Skin of body (tissue), 2 donors: ENCODE data around the gene GALNTL6. TPM values are rescaled to one million over a fixed set of nuclear protein-coding genes. Genes with fewer than 3 reads are reported as not detected.

ENCODE experiments used
- DNase-seq: peaks from one replicate; lab custom pipeline; 2025; lab: John Stamatoyannopoulos, UW
- total RNA-seq: library from RNA; depleted of rRNA; stranded (reverse); fragments of >200 nt; gene quantifications from one replicate; pipeline ENCODE4 v1.2.3, GENCODE V29; 2014

The GALNTL6 gene
- total RNA-seq = 0.99 TPM

DNA sequence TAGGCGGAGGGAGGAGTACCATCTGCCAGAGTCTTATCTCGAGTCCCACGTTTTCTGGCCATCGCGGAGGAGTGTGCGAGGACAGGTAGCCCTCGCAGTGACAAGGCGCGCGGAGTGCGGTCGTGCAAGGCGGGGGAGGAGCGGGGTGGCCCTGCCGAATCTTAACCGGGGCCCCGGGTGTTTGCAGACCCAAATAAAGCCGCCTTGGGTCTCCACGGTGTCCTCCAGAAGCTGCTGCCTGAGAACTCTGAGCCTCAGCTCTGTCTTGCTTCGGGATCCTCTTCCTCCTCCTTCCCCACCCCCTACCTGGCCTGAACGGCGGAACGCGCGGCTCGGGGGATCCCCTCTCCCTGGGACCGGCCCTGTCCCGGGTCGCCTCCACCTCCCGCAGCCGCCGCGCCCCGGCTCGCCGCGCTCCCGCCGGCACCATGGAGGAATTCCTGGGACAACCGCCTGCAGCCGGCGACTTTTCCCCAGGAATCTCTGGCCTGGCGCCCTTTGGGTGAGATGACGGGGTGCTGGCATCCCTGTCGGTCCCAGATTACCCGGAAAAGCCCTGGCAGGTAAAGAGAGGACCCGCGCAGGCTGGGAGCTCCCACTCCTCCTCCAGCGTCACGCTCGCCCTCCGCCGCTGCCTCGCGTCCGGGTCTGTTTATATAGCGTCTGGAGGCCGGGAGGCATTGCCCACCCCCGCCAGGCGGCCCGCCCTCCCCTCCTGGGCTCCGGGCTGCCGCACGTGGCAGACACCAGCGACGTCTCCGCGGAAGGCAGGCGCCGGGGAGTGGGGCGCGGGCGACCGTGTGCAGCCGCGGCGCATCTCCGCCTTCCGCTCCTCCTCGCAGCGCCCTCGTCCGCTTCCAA lies at the start of gene GALNTL6:
Gene GALNTL6 (plus strand): TSS at position 740 of the 861 bp plus-strand sequence.
- DNase-seq = no peak

GRCh38 chr4:171765514-171765913 lies 47.7 kb upstream of the GALNTL6 start:
- DNase-seq = no peak

- DNase-seq = no peak
These were observed 38.5 kb upstream of the GALNTL6 start for GRCh38 chr4:171774642-171775190.

- DNase-seq = no peak
These were observed 33.9 kb upstream of the GALNTL6 start for GRCh38 chr4:171779301-171779700.

DNA sequence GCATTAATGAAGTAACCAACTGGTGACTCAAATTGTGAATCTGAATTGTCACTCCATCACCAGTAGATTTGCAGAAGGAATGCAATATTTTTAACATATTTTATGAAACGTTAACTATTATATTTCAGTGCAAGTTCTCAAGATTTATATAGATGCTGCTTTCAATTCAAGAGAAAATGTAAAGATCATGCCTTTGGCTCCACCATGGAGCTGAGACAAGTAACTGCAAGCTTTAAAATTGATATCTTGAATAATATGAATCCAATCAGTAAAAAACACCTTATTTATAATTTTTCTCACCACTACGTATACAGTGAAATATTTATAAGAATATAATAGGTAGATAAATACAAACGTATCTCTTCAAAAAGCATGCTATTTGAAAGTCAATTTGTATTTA lies 27.8 kb upstream of the GALNTL6 start:
- no peak for DNase-seq

- no peak for DNase-seq
These were observed 19.5 kb upstream of the GALNTL6 start for GRCh38 chr4:171793723-171794122.

DNA sequence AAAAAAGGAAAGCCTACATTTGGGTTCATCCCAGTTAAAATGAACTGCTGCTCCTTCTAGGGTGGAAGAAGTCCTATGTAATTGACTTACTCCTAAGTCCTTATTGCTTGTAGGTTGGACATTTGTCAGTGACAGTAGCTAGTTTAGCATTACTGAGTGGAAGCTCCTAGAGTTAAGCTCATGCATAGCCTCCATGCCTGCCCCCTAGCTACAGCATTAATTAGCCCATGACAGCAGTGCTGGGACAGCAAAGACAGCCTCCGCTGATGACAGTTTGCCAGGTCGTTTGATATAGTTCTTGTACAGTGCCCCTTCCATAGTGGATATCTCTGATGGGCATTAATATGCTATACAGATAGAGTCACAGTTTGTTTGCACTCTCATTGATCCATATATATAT lies 18.7 kb upstream of the GALNTL6 start:
- no peak for DNase-seq

- no peak for DNase-seq
These were observed 3.4 kb upstream of the GALNTL6 start for GRCh38 chr4:171809854-171810253.

DNA sequence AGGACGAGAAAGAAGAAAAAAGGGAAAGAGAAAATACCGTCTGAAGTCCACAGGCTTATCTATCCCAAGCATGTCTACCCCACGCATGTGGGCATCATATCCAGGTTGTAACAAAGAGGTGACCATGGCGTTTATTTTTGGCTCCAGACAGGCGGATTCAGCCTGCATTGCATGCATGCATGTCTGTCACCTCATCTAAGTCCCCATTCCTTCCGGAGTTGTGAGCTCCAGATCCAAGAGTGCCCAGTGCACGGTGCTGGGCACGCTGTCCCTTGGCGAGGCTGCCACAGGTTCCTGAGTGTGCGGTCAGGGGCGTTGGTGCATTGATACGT lies 905 bp upstream of the GALNTL6 start:
- no peak for DNase-seq

DNA sequence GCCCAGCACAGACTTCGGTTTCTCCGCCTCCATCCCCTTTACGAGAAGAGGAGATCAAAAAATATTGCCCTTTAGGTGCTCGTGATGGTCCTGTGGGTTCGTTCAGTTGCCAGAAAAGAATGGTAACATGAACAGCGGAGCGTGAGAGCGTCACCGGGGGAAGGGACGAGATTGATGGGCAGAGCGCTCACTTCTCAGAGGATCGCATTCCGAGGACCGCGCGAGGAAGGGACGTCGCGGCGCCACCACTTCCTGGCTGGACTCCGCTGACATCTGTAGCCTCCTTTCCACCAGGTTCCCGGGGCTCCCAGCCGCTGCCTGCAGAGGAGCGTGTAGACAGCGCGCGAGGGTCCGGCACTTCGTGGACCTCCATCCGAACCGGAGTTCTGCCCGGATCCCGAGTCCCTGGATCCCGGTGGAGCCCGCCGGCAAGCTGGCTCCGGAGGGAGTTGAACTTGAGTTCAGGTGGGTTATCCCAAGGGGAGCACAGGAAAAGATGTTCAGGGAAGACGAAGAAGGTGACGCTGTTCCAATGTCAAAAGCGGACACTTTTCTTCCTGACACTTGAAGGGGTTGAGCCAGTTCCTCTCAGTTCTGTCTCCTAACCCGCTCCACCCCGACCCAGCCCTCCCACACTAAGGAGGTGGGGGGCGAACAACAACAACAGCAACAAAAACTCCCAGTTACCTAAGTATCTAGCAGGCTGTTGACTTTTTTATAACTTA lies 484 bp downstream of the GALNTL6 start:
- DNase-seq = no peak

- no peak for DNase-seq
These were observed 1.3 kb downstream of the GALNTL6 start for GRCh38 chr4:171814545-171814944.

GRCh38 chr4:171817026-171817425 lies 3.8 kb downstream of the GALNTL6 start:
- no peak for DNase-seq

DNA sequence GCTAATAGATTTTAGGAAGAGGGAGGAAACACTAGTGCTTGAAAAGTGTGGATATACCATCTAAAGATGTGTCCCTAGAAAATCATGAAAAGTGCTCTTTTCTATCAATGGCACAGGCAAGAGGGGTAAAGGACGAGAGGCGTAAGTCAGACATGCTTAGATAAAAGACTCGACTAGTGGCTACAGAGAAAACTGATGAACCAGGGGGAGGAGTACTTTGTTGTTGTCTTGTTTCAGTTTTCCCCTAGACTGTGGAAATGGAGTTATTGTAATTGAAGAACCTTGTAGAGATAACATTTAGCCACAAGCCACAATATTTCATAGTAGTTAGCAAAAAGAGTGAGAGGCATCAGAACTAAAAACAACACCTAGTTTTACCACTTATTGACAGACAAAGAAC lies 21.4 kb downstream of the GALNTL6 start:
- DNase-seq = no peak

DNA sequence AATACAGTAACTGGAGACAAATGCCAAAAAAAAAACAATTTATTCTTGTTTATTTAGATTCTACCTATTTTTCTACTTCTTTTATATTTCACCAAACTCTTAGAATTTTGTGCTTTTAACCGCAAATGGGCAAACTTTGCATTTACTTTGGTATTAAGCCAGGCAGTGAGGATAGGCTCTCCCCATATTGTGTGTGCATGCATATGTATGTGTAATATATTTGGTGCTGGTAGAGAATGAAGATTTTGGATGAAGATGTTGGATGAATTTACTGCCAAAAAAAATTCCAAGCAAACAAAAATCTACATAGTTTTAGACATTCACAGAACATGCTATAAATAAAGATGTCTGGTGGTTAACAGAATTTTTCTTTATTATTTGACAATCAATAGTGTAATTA lies 30.3 kb downstream of the GALNTL6 start:
- no peak for DNase-seq

DNA sequence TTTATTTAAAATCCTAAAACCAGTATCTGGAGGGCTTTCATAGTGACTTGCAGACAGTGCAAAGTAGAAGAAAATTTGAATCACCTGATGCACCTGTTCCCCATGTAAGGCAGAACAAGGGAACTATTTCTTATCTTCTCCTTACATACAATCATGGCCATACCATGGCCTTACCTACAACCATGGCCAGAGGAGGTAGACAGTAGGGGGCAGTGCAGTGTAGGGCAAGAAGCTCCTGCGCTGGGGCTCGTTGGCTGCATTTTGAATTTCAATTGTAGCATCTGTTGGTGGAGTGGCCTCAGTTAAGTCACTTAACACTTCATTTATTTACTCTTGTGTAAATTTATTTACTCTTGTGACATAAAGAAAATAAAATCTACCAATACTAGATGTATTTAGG lies 33.0 kb downstream of the GALNTL6 start:
- no peak for DNase-seq

- DNase-seq = no peak
These were observed 33.7 kb downstream of the GALNTL6 start for GRCh38 chr4:171846893-171847292.

DNA sequence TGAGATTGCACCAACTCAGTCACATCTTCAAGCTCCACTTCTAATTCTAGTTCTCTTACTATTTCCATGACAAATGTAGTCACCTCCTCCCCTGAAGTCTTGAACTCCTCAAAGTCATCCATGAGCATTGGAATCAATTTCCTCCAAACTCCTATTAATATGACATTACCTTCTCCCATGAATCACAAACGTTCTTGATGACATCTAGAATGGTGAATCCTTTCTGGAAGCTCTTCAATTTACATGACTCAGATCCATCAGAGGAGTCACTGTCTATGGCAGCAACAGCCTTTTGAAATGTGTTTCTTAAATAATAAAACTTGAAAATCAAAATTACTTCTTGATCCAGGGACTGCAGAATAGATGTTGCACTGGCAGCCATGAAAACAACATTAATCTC lies 34.5 kb downstream of the GALNTL6 start:
- DNase-seq = no peak

DNA sequence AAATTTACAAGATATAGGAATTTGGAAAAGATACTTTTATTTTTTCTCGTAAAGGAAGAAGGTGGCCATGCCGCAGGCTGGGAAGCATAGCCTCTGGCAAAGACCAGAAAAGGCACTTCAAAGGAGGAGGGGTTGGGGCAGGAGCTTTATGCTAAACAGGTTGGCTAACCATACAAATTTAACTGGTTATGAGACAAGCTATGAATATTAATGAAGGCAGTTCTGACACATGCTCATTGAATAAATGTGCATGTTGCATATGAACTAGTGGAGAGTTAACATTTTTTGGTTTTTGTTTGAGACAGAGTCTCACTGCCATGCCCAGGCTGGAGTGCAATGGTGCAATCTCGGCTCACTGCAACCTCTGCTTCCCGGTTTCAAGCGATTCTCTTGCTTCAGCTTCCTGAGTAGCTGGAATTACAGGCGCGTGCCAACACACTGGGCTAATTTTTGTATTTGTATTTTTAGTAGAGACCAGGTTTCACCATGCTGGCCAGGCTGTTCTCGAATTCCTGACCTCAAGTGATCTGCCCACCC lies 36.5 kb downstream of the GALNTL6 start:
- DNase-seq = no peak

DNA sequence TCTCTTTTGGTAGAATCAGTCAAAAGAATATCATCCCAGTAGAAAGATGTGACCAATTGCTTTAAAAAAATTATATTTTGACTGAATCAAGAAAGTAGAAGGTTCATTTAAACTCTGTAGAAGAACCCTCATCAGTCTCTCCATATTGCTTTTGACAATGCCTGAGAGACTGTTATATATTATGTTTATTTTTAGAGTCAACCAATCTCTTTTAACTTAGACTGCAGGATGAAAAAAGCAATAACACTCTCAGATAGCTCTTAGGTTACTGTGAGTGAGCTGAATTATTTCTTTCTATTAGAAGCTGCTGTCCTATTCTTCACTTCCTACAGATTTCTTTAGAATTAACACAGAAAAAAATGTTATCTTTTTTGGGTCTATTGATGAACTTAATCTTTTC lies 38.1 kb downstream of the GALNTL6 start:
- no peak for DNase-seq

DNA sequence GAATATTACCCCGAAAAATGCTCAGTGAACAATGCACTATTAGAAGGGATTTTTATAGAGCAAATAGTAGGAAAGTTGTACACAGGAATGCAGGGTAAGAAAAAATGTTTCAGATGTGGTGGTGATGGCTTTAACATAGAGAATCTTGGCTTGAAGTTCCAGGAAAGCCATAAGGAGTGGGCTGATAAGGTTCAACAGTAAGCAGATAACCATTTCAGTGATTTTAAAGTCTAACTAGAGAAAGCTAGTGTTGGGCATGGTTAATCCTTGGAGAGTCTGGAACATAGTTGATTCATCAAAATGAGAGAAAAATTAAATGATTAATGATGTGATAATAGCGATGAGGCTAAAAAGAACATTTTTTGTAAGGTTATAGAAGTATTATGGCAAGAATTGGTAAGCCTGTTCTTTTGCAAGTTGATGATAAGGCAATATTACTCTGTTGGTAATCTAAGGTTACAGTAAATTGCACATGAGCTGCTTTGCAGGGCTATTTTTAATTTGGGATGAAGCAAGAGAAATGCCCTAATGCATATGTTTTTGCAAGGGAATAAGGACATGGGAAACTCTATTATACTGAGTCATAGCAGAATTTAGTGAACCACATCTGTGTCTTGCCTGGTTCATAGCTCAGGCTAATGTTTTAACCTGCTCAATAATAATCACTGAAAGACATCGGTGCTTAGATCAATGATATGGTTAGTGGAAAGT lies 44.3 kb downstream of the GALNTL6 start:
- DNase-seq = no peak

- no peak for DNase-seq
These were observed 62.1 kb downstream of the GALNTL6 start for GRCh38 chr4:171875291-171875690.

- DNase-seq = no peak
These were observed 63.4 kb downstream of the GALNTL6 start for GRCh38 chr4:171876636-171877035.
